PC-3 (cell line): ENCODE data around the gene NABP1. TPM values are rescaled to one million over a fixed set of nuclear protein-coding genes. Genes with fewer than 3 reads are reported as not detected.

Experiments used
- ATAC-seq: fragments of 200-7000 bp; cut with Tn5 transposase; 2 replicates; pipeline ENCODE4 v1.9.1; 2020; ENCODE audit warnings: mild to moderate bottlenecking, moderate library complexity
- BruUV-seq: library from RNA; stranded (reverse); fragments of 400-500 nt; replicated peaks from 2 replicates; lab custom pipeline; 2021; lab: Mats Ljungman, UMichigan
- CTCF ChIA-PET: fragments of 300-600 bp; sonication (Branson Sonifier 250); formaldehyde crosslinking; loops from one replicate; lab custom pipeline; 2022; ENCODE audit warnings: antibody characterized with exemption; lab: Charles Lee
- POLR2A ChIA-PET: fragments of 300-600 bp; sonication (Branson Sonifier 250); formaldehyde crosslinking; loops from one replicate; lab custom pipeline; 2022; ENCODE audit warnings: antibody characterized with exemption; ENCODE audit not compliant: unreplicated experiment; lab: Charles Lee
- DNase-seq: peaks from one replicate; pipeline ENCODE4 v3.0.0-alpha.2; 2015
- H2AFZ ChIP-seq: fragments of 300-600 bp; sonication (generic); 2 replicates; pipeline ENCODE4 v1.6.0; 2016; ENCODE audit warnings: antibody characterized with exemption, low read length
- H3F3A ChIP-seq: fragments of 300-600 bp; sonication (generic); one replicate; pipeline ENCODE4 v1.6.0; 2017; ENCODE audit warnings: antibody characterized with exemption, low read length, control low read depth, mild to moderate bottlenecking; ENCODE audit not compliant: unreplicated experiment
- H3K27ac ChIP-seq: fragments of 300-600 bp; sonication (generic); 2 replicates; pipeline ENCODE4 v1.5.1; 2016; ENCODE audit warnings: mild to moderate bottlenecking, low read length
- H3K27me3 ChIP-seq: fragments of 300-600 bp; sonication (generic); 2 replicates; pipeline ENCODE4 v1.6.1; 2016; ENCODE audit warnings: low read length, mixed read lengths
- H3K36me3 ChIP-seq: fragments of 300-600 bp; sonication (generic); 2 replicates; pipeline ENCODE4 v1.6.1; 2016; ENCODE audit warnings: low read depth, mixed run types, low read length, mixed read lengths
- H3K4me1 ChIP-seq: fragments of 300-600 bp; sonication (generic); 2 replicates; pipeline ENCODE4 v1.5.1; 2016; ENCODE audit warnings: low read length; ENCODE audit not compliant: insufficient read depth
- H3K4me2 ChIP-seq: fragments of 300-600 bp; sonication (generic); 2 replicates; pipeline ENCODE4 v1.6.0; 2016; ENCODE audit warnings: low read length
- H3K4me3 ChIP-seq: fragments of 300-600 bp; sonication (generic); 2 replicates; pipeline ENCODE4 v1.5.1; 2016; ENCODE audit warnings: mild to moderate bottlenecking, low read length, mixed read lengths
- H3K79me2 ChIP-seq: fragments of 300-600 bp; sonication (generic); 2 replicates; pipeline ENCODE4 v1.6.1; 2017; ENCODE audit warnings: low read length, mixed read lengths
- H3K9ac ChIP-seq: fragments of 300-600 bp; sonication (generic); 2 replicates; pipeline ENCODE4 v1.6.0; 2016; ENCODE audit warnings: mild to moderate bottlenecking, low read length
- H3K9me2 ChIP-seq: fragments of 300-600 bp; sonication (generic); replicated peaks from 2 replicates; pipeline ENCODE4 v1.6.1; 2016; ENCODE audit warnings: mixed run types, low read length, mixed read lengths
- H3K9me3 ChIP-seq: fragments of 300-600 bp; sonication (generic); 2 replicates; pipeline ENCODE4 v1.6.1; 2016; ENCODE audit warnings: low read length, mixed read lengths
- H4K20me1 ChIP-seq: fragments of 300-600 bp; sonication (generic); 2 replicates; pipeline ENCODE4 v1.6.1; 2016; ENCODE audit warnings: low read length, mixed read lengths
- CTCF ChIP-seq: fragments of 300-600 bp; sonication (generic); conservative IDR thresholded peaks from 2 replicates; pipeline ENCODE4 v1.5.1; 2017; ENCODE audit warnings: antibody characterized with exemption, low read depth, mild to moderate bottlenecking, low read length
- EZH2 ChIP-seq: fragments of 300-600 bp; sonication (generic); IDR thresholded peaks from one replicate; pipeline ENCODE4 v1.6.1; 2017; ENCODE audit warnings: antibody characterized with exemption, mild to moderate bottlenecking, low read length; ENCODE audit not compliant: unreplicated experiment
- EZH2phosphoT487 ChIP-seq: fragments of 300-600 bp; sonication (generic); IDR thresholded peaks from 2 replicates; pipeline ENCODE4 v1.6.1; 2018; ENCODE audit warnings: mild to moderate bottlenecking, antibody characterized with exemption, low read length, borderline replicate concordance
- intact Hi-C: fragments of 100-400 bp; cut with micrococcal nuclease; formaldehyde crosslinking; loops from 2 replicates; pipeline ENCODE4 v1.9.0; 2023
- total RNA-seq: library from RNA; depleted of rRNA; stranded (reverse); fragments of >200 nt; gene quantifications from 2 replicates; pipeline ENCODE4 v1.2.3, GENCODE V29; 2014

Gene NABP1
- total RNA-seq, 1 experiment from 2014 or later, result 56.8 TPM

DNA sequence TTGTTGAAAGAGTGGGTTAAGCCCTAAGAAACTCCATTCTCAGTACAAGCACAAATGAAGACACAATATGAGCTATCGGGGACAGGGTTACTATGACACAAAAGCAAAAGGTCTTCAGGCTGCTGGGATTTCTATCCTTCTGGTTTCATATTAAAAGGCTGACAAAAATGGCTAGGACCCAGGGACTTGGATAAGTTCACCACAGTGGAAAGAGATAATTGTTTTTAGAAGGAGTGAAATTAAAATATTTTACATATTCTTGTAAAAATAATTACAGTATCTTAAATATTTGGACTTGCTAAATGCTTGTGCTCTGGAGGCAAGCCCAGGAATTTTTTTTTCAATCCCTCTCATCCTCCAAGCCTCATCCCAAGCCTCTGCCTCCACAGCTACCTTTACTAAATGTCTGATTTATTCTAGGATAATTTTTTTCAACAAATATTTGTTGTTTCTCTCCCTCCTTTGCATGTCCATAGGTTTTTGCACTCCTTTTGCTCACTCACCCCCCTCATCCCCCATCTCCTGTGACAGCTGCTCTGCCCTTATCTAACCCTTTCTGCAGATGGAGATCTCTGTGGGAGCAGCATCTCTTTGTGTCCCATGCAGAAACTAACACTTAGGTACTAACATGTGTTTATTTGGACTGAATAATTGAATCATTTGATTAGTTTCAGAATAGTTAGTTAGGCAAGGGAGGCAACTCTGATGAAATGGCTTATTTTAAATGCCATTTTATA lies 47.8 kb upstream of the NABP1 start:
- ChIA-PET POLR2A (no interaction called here), CTCF (no interaction called here)

GRCh38 chr2:191631754-191632153 lies 46.2 kb upstream of the NABP1 start:
- Histone ChIP-seq H3K4me3 (no peak overlapping the region), H3K4me2 (peak overlapping the region; percentile 55), H3K27me3 (no peaks in the 10 kb centered on the region), H4K20me1 (no peaks in the 10 kb centered on the region), H3K36me3 (no peaks in the 10 kb centered on the region), H3K9ac (no peak overlapping the region), H3F3A (no peaks in the 10 kb centered on the region), H3K4me1 (peaks cover 54% of the 10 kb centered on the region), H3K79me2 (no peaks in the 10 kb centered on the region), H2AFZ (0 out of 2 replicates have a peak overlapping the region, but pooled peaks have one; percentile 23), H3K9me2 (no peaks in the 10 kb centered on the region), H3K27ac (peak overlapping the region; percentile 54), H3K9me3 (no peaks in the 10 kb centered on the region)
- DNase-seq (peak; percentile 94), ATAC-seq (peak; percentile 45)
- intact Hi-C loops, result no loop called here
- CTCF ChIA-PET, result no interaction called here
- no TSS peak for BruUV-seq
- TF ChIP-seq EZH2phosphoT487 (no peak), EZH2 (no peak), CTCF (no peak)
- POLR2A ChIA-PET, result interaction anchor here (0.5 kb wide), 1 partner anchor 47 kb away, joined by 3 read pairs; no protein-coding TSS in a partner anchor

More for the DNA sequence above, 47.8 kb upstream of the NABP1 start:
- no peaks in the 10 kb centered on the region for H3K27me3 ChIP-seq
- no peak overlapping the region for H3K4me3 ChIP-seq
- no peak overlapping the region for H3K4me2 ChIP-seq
- H3K4me1 ChIP-seq, result peaks cover 54% of the 10 kb centered on the region
- no peaks in the 10 kb centered on the region for H3F3A ChIP-seq
- H3K27ac ChIP-seq, result no peak overlapping the region
- H3K9me2 ChIP-seq, result no peaks in the 10 kb centered on the region
- H4K20me1 ChIP-seq, result no peaks in the 10 kb centered on the region
- H3K9me3 ChIP-seq, result no peaks in the 10 kb centered on the region
- no peaks in the 10 kb centered on the region for H3K36me3 ChIP-seq
- H3K9ac ChIP-seq, result no peak overlapping the region
- no TSS peak for BruUV-seq
- intact Hi-C loops, result no loop called here
- no peak for TF ChIP-seq CTCF
- no peaks in the 10 kb centered on the region for H3K79me2 ChIP-seq
- ATAC-seq (no peak), DNase-seq (no peak)
- no peak overlapping the region for H2AFZ ChIP-seq

GRCh38 chr2:191632426-191632825 lies 45.5 kb upstream of the NABP1 start:
- Histone ChIP-seq H3F3A (peaks cover 5% of the 10 kb centered on the region), H3K4me1 (peaks cover 55% of the 10 kb centered on the region), H3K9ac (no peak overlapping the region), H3K27ac (peak overlapping the region; percentile 51), H4K20me1 (no peaks in the 10 kb centered on the region), H3K36me3 (no peaks in the 10 kb centered on the region), H2AFZ (no peak overlapping the region), H3K9me2 (no peaks in the 10 kb centered on the region), H3K9me3 (no peaks in the 10 kb centered on the region), H3K79me2 (no peaks in the 10 kb centered on the region), H3K4me3 (no peak overlapping the region), H3K4me2 (peak overlapping the region; percentile 55), H3K27me3 (no peaks in the 10 kb centered on the region)
- DNase-seq (no peak), ATAC-seq (no peak)
- TF ChIP-seq EZH2 (no peak), EZH2phosphoT487 (no peak), CTCF (no peak)
- POLR2A ChIA-PET, result interaction anchor here (0.5 kb wide), 1 partner anchor 56 kb away, joined by 7 read pairs; no protein-coding TSS in a partner anchor
- intact Hi-C loops, result no loop called here
- BruUV-seq, result no TSS peak
- CTCF ChIA-PET, result no interaction called here
